HCT116 (cell line): ENCODE data around the gene STRA8. TPM values are rescaled to one million over a fixed set of nuclear protein-coding genes. Genes with fewer than 3 reads are reported as not detected.

Experiments
- ATAC-seq: fragments of 200-7000 bp; cut with Tn5 transposase; 2 replicates; pipeline ENCODE4 v1.9.1; 2020; ENCODE audit warnings: mild to moderate bottlenecking, moderate library complexity
- BruUV-seq: library from RNA; stranded (reverse); fragments of 400-500 nt; replicated peaks from 2 replicates; lab custom pipeline; 2021; lab: Mats Ljungman, UMichigan
- CTCF ChIA-PET: fragments of 300-600 bp; sonication (Branson Sonifier 250); formaldehyde crosslinking; loops from one replicate; lab custom pipeline; 2021; ENCODE audit warnings: antibody characterized with exemption; lab: Charles Lee
- POLR2A ChIA-PET: fragments of 300-600, 350-600 bp; sonication (Branson Sonifier 250); formaldehyde crosslinking; loops from one replicate; lab custom pipeline; 2021; ENCODE audit warnings: antibody characterized with exemption; lab: Charles Lee
- RAD21 ChIA-PET, 2 experiments: fragments of 300-600 bp; sonication (Branson Sonifier 250); formaldehyde crosslinking; loops; one replicate each; lab custom pipeline; 2023; ENCODE audit warnings: low total read pairs in 2 of 2; ENCODE audit not compliant: uncharacterized antibody in 2 of 2, unreplicated experiment in 2 of 2, low non-redundant PET in 1 of 2; lab: Charles Lee
- DNase-seq: peaks from one replicate; pipeline ENCODE4 v3.0.0-alpha.2; 2010; ENCODE audit warnings: low read depth, low spot score
- H2AFZ ChIP-seq: fragments of 200-600 bp; shearing (Covaris generic), sonication (generic); 2 replicates; pipeline ENCODE4 v1.6.1; 2017; ENCODE audit warnings: low read depth, mixed run types, mixed read lengths, antibody characterized with exemption, low read length; ENCODE audit not compliant: poor library complexity, severe bottlenecking
- H3K27ac ChIP-seq: 2 replicates; pipeline ENCODE4 v1.5.1; 2012; ENCODE audit warnings: low read depth, low read length
- H3K27me3 ChIP-seq: fragments of 200-600 bp; sonication (generic); 2 replicates; pipeline ENCODE4 v1.6.1; 2016; ENCODE audit warnings: mixed run types, low read length, mixed read lengths; ENCODE audit not compliant: insufficient read depth
- H3K36me3 ChIP-seq, 2 experiments: fragments of 200-500 bp in 1 of 2; fragments of 200-600 bp in 1 of 2; sonication (Bioruptor generic) in 1 of 2; sonication (generic) in 1 of 2; 2 replicates each; pipeline versions ENCODE4 v1.5.1 to v1.6.1; 2014 to 2016; ENCODE audit warnings: low read length in 2 of 2, inconsistent platforms in 1 of 2, mixed read lengths in 1 of 2, mixed run types in 1 of 2; ENCODE audit not compliant: insufficient read depth in 2 of 2, control insufficient read depth in 1 of 2
- H3K4me1 ChIP-seq, 2 experiments: fragments of 200-600 bp in 1 of 2; sonication (generic) in 1 of 2; 2 replicates each; pipeline versions ENCODE4 v1.5.1 to v1.6.1; 2012 to 2017; ENCODE audit warnings: low read length in 2 of 2, inconsistent platforms in 1 of 2, mild to moderate bottlenecking in 1 of 2, mixed read lengths in 1 of 2, mixed run types in 1 of 2, moderate library complexity in 1 of 2; ENCODE audit not compliant: insufficient read depth in 2 of 2, control insufficient read depth in 1 of 2
- H3K4me2 ChIP-seq: fragments of 200-600 bp; sonication (generic); 2 replicates; pipeline ENCODE4 v1.6.1; 2017; ENCODE audit warnings: mixed run types, low read length, mixed read lengths
- H3K4me3 ChIP-seq, 2 experiments: fragments of 200-600 bp in 1 of 2; sonication (generic) in 1 of 2; replicated peaks in 1 of 2; 2 replicates each; pipeline ENCODE4 v1.5.1; 2011 to 2016; ENCODE audit warnings: low read length in 2 of 2, control low read depth in 1 of 2, low read depth in 1 of 2, mild to moderate bottlenecking in 1 of 2, mixed read lengths in 1 of 2, mixed run types in 1 of 2
- H3K79me2 ChIP-seq: fragments of 200-600 bp; sonication (generic); 2 replicates; pipeline ENCODE4 v1.6.1; 2017; ENCODE audit warnings: mild to moderate bottlenecking, mixed run types, low read length, moderate library complexity, mixed read lengths; ENCODE audit not compliant: insufficient read depth
- H3K9ac ChIP-seq: fragments of 200-600 bp; sonication (generic); 2 replicates; pipeline ENCODE4 v1.6.1; 2016; ENCODE audit warnings: low read length, mixed read lengths
- H3K9me2 ChIP-seq: fragments of 200-600 bp; sonication (generic), shearing (Covaris generic); 2 replicates; pipeline ENCODE4 v1.6.1; 2017; ENCODE audit warnings: mixed run types, mild to moderate bottlenecking, moderate library complexity; ENCODE audit not compliant: insufficient read depth
- H3K9me3 ChIP-seq, 2 experiments: fragments of 200-500 bp in 1 of 2; fragments of 200-600 bp in 1 of 2; sonication (Bioruptor generic) in 1 of 2; sonication (generic) in 1 of 2; 2 replicates each; pipeline ENCODE4 v1.6.1; 2014 to 2017; ENCODE audit warnings: low read length in 2 of 2, mixed read lengths in 2 of 2, inconsistent platforms in 1 of 2, low read depth in 1 of 2, mild to moderate bottlenecking in 1 of 2, mixed run types in 1 of 2, moderate library complexity in 1 of 2; ENCODE audit not compliant: control insufficient read depth in 1 of 2, insufficient read depth in 1 of 2
- H4K20me1 ChIP-seq: fragments of 200-600 bp; sonication (generic), shearing (Covaris generic); 2 replicates; pipeline ENCODE4 v1.6.1; 2017; ENCODE audit warnings: mixed run types, mild to moderate bottlenecking, moderate library complexity; ENCODE audit not compliant: insufficient read depth
- CTCF ChIP-seq, 3 experiments: fragments of 200-600 bp in 1 of 3; sonication (generic) in 1 of 3; IDR thresholded peaks in 2 of 3; conservative IDR thresholded peaks in 1 of 3; 2 replicates each; pipeline ENCODE4 v1.5.1; 2012 to 2017; ENCODE audit warnings: low read depth in 2 of 3, low read length in 2 of 3, antibody characterized with exemption in 1 of 3, borderline replicate concordance in 1 of 3, control low read depth in 1 of 3, mild to moderate bottlenecking in 1 of 3, mixed read lengths in 1 of 3, mixed run types in 1 of 3, moderate library complexity in 1 of 3; ENCODE audit not compliant: insufficient read depth in 1 of 3
- EGR1 ChIP-seq: IDR thresholded peaks from 2 replicates; pipeline ENCODE4 v1.6.1; 2012; ENCODE audit warnings: low read depth
- ELF1 ChIP-seq: IDR thresholded peaks from 2 replicates; pipeline ENCODE4 v1.6.1; 2012; ENCODE audit warnings: low read depth, borderline replicate concordance
- JUND ChIP-seq: IDR thresholded peaks from 2 replicates; pipeline ENCODE4 v1.6.1; 2012
- MAX ChIP-seq: IDR thresholded peaks from 2 replicates; pipeline ENCODE4 v1.6.1; 2012
- POLR2AphosphoS5 ChIP-seq: IDR thresholded peaks from 2 replicates; pipeline ENCODE4 v1.6.1; 2011; ENCODE audit warnings: mild to moderate bottlenecking, low read depth, low read length, moderate library complexity
- RAD21 ChIP-seq: IDR thresholded peaks from 2 replicates; pipeline ENCODE4 v1.6.1; 2012; ENCODE audit warnings: low read depth, mild to moderate bottlenecking
- SIN3A ChIP-seq: IDR thresholded peaks from 2 replicates; pipeline ENCODE4 v1.6.1; 2012; ENCODE audit warnings: low read depth
- SRF ChIP-seq: IDR thresholded peaks from 2 replicates; pipeline ENCODE4 v1.6.1; 2012; ENCODE audit warnings: low read depth
- TCF7L2 ChIP-seq: IDR thresholded peaks from 2 replicates; pipeline ENCODE4 v1.7.0; 2011; ENCODE audit warnings: borderline replicate concordance, inconsistent platforms; ENCODE audit not compliant: insufficient read depth, insufficient read length; ENCODE audit errors: extremely low read depth
- ZFX ChIP-seq: fragments of 450-650 bp; IDR thresholded peaks from 2 replicates; pipeline ENCODE4 v1.6.1; 2017
- ZNF274 ChIP-seq: fragments of 200-500 bp; sonication (Bioruptor generic); IDR thresholded peaks from 2 replicates; pipeline ENCODE4 v1.6.1; 2014; ENCODE audit warnings: mild to moderate bottlenecking, low read depth, low read length, inconsistent platforms
- intact Hi-C: fragments of 100-400 bp; cut with micrococcal nuclease; formaldehyde crosslinking; loops from 2 replicates; pipeline ENCODE4 v1.10.0; 2022
- total RNA-seq: library from RNA; stranded (reverse); gene quantifications from one replicate; pipeline ENCODE4 v1.2.1, GENCODE V29; 2021; ENCODE audit not compliant: unreplicated experiment
- TF ChIP-seq, protein P1 (sequence below): IDR thresholded peaks from 2 replicates; pipeline ENCODE4 v1.6.1; 2011; ENCODE audit warnings: mild to moderate bottlenecking, low read length, moderate library complexity; ENCODE audit not compliant: insufficient replicate concordance; ENCODE audit errors: extremely low read depth

STRA8 gene
- total RNA-seq, 1 experiment from 2014 or later, result not detected

DNA sequence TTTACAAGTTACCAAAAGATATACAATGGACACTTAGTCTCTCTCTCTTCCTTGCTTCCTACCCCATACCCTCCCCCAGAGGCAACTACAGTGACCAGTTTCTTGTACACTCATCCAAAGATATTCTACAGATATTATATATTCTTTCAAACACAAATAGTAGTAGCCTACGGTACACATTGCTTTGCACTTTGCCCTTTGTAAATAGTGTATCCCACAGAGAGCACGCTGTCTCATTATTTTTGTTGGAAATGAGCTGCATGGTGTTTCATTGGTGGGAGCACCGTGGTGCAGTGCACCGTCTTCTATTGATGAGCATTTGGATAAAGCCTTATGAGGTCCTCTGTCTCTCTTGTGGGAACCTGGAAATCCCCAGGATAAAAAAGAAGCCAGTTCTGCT is 24.2 kb downstream of the STRA8 start:
- no TSS peak for BruUV-seq
- ATAC-seq, result no peak
- no peak for TF ChIP-seq SIN3A
- TF ChIP-seq ZNF274, result no peak
- TF ChIP-seq SRF, result no peak
- no peak for TF ChIP-seq POLR2AphosphoS5
- no peak for TF ChIP-seq MAX
- TF ChIP-seq JUND, result no peak
- TF ChIP-seq TCF7L2, result no peak
- TF ChIP-seq RAD21, result no peak
- TF ChIP-seq, protein P1, sequence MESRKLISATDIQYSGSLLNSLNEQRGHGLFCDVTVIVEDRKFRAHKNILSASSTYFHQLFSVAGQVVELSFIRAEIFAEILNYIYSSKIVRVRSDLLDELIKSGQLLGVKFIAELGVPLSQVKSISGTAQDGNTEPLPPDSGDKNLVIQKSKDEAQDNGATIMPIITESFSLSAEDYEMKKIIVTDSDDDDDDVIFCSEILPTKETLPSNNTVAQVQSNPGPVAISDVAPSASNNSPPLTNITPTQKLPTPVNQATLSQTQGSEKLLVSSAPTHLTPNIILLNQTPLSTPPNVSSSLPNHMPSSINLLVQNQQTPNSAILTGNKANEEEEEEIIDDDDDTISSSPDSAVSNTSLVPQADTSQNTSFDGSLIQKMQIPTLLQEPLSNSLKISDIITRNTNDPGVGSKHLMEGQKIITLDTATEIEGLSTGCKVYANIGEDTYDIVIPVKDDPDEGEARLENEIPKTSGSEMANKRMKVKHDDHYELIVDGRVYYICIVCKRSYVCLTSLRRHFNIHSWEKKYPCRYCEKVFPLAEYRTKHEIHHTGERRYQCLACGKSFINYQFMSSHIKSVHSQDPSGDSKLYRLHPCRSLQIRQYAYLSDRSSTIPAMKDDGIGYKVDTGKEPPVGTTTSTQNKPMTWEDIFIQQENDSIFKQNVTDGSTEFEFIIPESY, result no peak
- TF ChIP-seq ELF1, result no peak
- TF ChIP-seq CTCF (IDR thresholded peaks at IDR 0.05 in 2 of 3, conservative IDR thresholded peaks at IDR 0.05 in 1 of 3; ENCODE audit: borderline replicate concordance in 1 of 3, insufficient read depth in 1 of 3, low read depth in 2 of 3, low read length in 2 of 3), result no peak
- no peak for TF ChIP-seq EGR1
- no peak for TF ChIP-seq ZFX
- TF ChIP-seq, all 23 proteins: peak for 0
- Histone ChIP-seq H3K27ac (no peak overlapping the region), H3K9me2 (no peaks in the 10 kb centered on the region), H3K36me3 (no peaks in the 10 kb centered on the region), H3K4me3 (no peak overlapping the region), H2AFZ (no peak overlapping the region), H3K9ac (no peak overlapping the region), H3K9me3 (no peaks in the 10 kb centered on the region), H4K20me1 (no peaks in the 10 kb centered on the region), H3K4me1 (peaks cover 9 to 18% of the 10 kb centered on the region in 2 experiments), H3K27me3 (no peaks in the 10 kb centered on the region), H3K4me2 (no peak overlapping the region), H3K79me2 (no peaks in the 10 kb centered on the region)
- RAD21 ChIA-PET, result interaction anchor here in 1 of 2 experiments (0.6 kb wide), 1 partner anchor 12 kb away, joined by 3 read pairs; no protein-coding TSS in a partner anchor
- CTCF ChIA-PET, result no interaction called here
- DNase-seq, result no peak
- intact Hi-C loops, result no loop called here
- POLR2A ChIA-PET, result no interaction called here
